Glomerular visceral epithelial cell (primary cell): ENCODE measurements around the gene PER3.

Source experiments
- DNase-seq: peaks from one replicate; pipeline ENCODE4 v3.0.0-alpha.2; 2016; ENCODE audit errors: extremely low spot score

The PER3 gene

GRCh38 chr1:7833035-7833434, 48.9 kb downstream of the PER3 start:
- no peak for DNase-seq

- DNase-seq = no peak
Observed at GRCh38 chr1:7838714-7839113, 54.6 kb downstream of the PER3 start.

DNA sequence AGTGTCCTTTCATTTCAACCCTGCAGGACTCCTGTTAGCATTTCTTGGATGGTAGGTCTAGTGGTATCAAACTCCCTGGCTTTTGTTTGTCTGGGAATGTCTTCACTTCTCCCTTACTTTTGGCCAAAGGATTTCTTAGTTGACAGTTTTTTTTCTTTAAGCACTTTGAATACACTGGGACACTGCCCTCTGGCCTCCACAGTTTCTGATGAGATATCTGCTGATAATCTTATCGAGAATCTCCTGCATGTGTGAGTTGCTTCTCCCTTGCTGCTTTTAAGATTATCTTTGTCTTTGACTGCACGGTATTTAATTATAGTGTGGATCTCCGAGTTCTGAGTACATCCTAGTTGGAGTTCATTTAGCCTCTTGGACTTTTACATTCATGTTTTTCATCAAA, 55.4 kb downstream of the PER3 start:
- no peak for DNase-seq

GRCh38 chr1:7842517-7842916, 58.4 kb downstream of the PER3 start:
- no peak for DNase-seq

DNA sequence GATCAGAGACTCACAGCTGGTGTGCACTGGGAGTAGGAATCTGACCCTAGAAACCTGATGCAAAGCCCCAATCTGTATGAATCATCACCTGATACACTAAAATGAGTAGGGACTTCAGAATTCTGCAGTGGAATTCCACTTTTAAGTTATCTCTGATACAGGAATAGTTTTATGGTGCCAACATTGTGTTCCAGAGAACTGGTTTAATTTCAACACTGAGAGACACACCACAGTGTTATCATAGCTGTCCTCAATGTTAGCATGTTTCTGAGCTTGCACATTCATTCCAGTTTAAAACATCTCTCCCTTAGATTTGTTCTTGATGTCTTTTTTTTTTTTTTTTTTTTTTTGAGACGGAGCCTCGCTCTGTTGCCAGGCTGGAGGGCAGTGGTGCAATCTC, 61.7 kb downstream of the PER3 start:
- DNase-seq = no peak

GRCh38 chr1:7846656-7847055, 62.6 kb downstream of the PER3 start:
- DNase-seq = no peak

- no peak for DNase-seq
Observed at GRCh38 chr1:7847599-7847998, 63.5 kb downstream of the PER3 start.

- no peak for DNase-seq
Observed at GRCh38 chr1:7850786-7851185, 66.7 kb downstream of the PER3 start.

DNA sequence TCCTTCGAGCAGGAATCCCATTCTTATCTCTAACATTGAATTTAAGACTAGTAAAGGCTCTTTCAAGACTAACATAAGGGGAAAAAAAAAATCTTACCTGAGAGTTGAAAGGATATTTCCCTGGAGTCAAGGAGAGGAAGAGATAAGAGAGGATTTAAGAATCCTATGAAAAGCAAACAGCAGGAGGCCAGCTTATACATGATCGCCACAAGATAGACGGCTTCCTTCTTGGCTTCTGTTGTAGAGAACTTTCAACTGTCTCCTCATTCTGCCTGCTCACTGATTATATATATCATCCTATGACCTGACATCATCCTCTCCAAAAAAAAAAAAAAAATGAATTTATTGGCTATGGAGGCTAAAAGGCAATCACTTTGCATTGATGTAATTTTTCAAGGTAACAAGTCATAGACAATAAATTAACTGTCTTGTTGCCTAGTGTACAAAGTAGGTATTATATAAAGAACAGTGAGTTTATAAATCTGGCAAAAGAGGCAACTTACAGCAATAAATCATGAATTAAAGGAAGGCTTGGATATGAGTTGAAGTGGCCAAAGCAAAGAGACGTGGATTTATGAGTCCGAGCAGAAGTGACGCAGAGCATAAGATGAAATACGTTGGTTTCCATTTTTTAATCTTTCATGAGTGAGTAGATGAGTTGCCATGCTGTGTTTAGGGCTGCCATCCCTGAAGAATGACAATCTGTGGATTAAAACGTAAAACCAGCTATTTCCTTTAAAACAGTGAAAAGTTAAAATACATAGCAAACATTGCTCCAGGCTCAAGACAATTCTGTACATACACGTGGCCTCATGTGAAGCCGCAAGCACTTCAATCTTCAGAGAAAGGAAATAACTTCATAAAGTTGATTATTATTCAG, 69.0 kb downstream of the PER3 start, which contains the start of gene UTS2:
Gene UTS2, minus strand, starts transcription at position 262 of the 880 bp plus-strand sequence. Its CDS starts 62 bp downstream, at position 200.
- DNase-seq = no peak

DNA sequence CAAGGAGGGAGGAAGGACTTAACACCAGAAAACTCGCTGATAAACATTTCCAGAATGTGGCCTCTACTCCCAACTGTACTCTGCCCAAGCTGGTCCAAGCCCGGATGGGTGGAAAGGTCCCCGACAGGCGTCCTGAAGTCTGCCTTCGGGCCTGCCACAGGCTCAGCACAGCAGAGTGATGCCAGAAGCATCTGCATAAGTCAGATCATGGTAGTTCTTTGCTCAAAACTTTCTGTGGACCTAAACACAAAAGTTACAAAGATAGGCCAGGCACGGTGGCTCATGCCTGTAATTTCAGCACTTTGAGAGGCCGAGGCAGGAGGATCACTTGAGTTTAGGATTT, 69.6 kb downstream of the PER3 start:
- DNase-seq = no peak

DNA sequence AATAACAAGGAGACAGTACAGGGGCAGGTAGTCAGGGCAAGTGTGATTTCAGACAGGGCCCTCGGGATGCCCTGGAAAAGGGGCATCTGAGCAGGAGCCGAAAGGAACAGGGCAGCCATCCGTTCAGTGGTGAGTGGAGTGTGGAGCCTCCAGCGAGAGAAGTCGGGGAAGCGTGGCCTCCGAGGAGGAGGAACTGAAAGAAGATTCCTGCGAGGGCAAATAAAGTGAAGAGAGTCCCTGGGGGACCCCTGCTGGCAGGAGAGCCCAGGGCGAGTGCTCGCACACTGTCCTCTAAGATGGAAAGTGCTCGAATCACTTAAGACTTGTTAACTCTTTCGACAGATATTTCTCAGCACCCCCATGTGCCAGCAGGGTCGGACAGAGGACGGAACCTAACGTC, 72.3 kb downstream of the PER3 start:
- peak; percentile 6 for DNase-seq

GRCh38 chr1:7857000-7857399, 72.9 kb downstream of the PER3 start:
- no peak for DNase-seq

GRCh38 chr1:7857985-7858384, 73.9 kb downstream of the PER3 start:
- DNase-seq = no peak

DNA sequence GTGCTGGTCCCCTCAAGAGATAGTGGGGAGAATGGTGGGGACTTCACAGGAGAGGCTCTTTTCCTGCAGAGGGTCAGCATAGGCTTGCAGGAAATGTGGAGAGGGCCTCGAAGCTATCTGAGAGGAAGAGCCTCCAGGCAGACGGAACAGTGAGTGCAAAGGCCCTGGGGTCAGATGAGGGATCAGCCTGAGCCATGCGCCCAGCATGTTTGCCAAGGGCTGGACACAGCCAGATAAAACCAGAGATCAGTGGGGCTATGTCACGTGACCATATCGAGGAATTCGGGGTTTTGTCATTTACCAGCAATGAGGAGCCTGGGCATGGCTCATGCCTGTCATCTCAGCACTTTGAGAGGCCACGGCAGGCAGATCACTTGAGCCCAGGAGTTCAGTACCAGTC, 75.3 kb downstream of the PER3 start:
- DNase-seq = no peak

DNA sequence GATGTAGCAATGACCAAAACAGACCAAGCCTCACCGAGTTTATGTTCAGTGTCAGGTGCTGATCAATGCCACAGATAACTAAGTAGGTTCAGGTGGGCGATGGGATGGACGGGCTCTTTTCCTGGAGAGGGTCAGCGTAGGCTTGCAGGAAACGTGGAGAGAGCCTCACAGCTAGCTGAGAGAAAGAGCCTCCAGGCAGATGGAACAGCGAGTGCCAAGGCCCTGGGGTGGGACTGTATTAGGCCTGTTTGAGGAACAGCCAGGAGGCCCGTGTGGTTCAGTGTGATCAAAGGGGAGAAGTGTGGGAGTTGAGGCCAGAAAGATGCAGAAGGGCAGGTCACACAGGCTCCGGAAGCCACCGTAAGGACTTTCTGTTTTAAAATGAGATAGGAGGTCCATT, 76.0 kb downstream of the PER3 start:
- no peak for DNase-seq

GRCh38 chr1:7861452-7861851, 77.4 kb downstream of the PER3 start:
- DNase-seq = no peak

- DNase-seq = no peak
Observed at GRCh38 chr1:7862211-7863060, 78.3 kb downstream of the PER3 start.

- no peak for DNase-seq
Observed at GRCh38 chr1:7863756-7864328, 79.8 kb downstream of the PER3 start.

- DNase-seq = no peak
Observed at GRCh38 chr1:7865978-7866377, 81.9 kb downstream of the PER3 start.

DNA sequence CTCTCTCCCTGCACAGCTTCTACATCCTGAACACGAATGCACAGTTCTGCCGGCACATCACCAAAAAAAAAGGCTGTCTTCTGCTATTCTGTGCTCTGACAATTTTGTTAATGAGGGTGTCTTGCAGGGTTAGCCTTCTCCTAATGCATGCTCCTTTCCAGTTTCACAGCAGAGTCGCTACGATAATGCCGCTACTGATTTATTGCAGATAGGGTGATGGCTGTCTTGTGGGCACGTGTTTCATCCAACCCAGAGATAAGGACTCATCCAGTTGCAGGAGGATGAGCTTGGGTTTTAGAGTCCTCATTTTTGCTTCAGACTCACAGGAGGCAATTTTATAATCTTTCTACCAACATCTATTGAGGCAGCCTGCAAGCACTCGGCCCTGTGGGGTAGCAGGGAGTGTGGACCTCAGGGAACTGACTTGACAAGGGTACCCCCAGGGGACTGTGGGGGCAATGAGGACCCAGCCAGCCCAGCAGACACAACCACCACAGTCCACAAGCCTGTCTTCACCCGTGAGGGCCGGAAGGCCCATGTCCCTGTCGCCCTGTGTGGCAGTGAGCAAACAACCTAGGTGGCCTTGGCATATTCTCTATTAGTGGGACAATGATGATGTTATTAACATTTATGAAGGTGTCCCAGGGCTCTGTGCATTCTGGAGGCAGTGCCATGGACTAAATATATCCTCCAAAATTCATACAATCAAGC, 84.1 kb downstream of the PER3 start:
- DNase-seq = no peak

GRCh38 chr1:7869136-7869920, 85.2 kb downstream of the PER3 start:
- DNase-seq = no peak
